ENCODE measurements around the gene KLHL11. TPM values are rescaled to one million over a fixed set of nuclear protein-coding genes. Genes with fewer than 3 reads are reported as not detected.
"Not testable (repeated sequence)": the region's sequence is repeated elsewhere in the genome, so short reads cannot be mapped to it uniquely, and the experiment has no call there.

Gene KLHL11
- total and polyA plus RNA-seq, 10 of the 15 experiments (the other 5 are each of a cell fraction or from before 2014, with no cell fraction given): 0.07 to 17.2 (median 10.1) TPM

- H3K4me3 ChIP-seq; SMC1A ChIA-PET (ENCODE audit: uncharacterized antibody, unreplicated experiment); FAIRE-seq; H3K27me3 ChIP-seq (replicated peaks in 1 of 2; ENCODE audit: control insufficient read depth in 2 of 2, insufficient read depth in 2 of 2, low read length in 1 of 2); H4K20me1 ChIP-seq (ENCODE audit: control insufficient read depth, insufficient read depth); CTCF ChIA-PET; DNase-seq (ENCODE audit: low read depth, low spot score); H3K9me3 ChIP-seq (replicated peaks; ENCODE audit: control insufficient read depth, insufficient read depth, low read length); RAD21 ChIA-PET (ENCODE audit: unreplicated experiment); POLR2A ChIA-PET; H3K9ac ChIP-seq (ENCODE audit: control insufficient read depth, insufficient read depth, low read length); H3K79me2 ChIP-seq (ENCODE audit: control insufficient read depth, insufficient read depth, low read length); ATAC-seq; H3K4me1 ChIP-seq (ENCODE audit: control insufficient read depth, insufficient read depth, low read length); in situ Hi-C loops (cut with MboI); H3K27ac ChIP-seq (ENCODE audit: control insufficient read depth, insufficient read depth); H2AFZ ChIP-seq (ENCODE audit: control insufficient read depth, low read depth, low read length); BruUV-seq (replicated peaks); H3K4me2 ChIP-seq (ENCODE audit: control insufficient read depth, insufficient read depth); H3K36me3 ChIP-seq (ENCODE audit: control insufficient read depth in 2 of 2, insufficient read depth in 2 of 2, low read length in 1 of 2); intact Hi-C loops (cut with micrococcal nuclease; ENCODE audit: unreplicated experiment): not testable (repeated sequence)
- 66% methylated on average over 6 of the region's 6 CpGs for WGBS (ENCODE audit: insufficient coverage, insufficient replicate concordance, low lambda C conversion rate, missing lambda C conversion rate)
Observed at GRCh38 chr17:41840781-41841180, 24.4 kb downstream of the KLHL11 start.

DNA sequence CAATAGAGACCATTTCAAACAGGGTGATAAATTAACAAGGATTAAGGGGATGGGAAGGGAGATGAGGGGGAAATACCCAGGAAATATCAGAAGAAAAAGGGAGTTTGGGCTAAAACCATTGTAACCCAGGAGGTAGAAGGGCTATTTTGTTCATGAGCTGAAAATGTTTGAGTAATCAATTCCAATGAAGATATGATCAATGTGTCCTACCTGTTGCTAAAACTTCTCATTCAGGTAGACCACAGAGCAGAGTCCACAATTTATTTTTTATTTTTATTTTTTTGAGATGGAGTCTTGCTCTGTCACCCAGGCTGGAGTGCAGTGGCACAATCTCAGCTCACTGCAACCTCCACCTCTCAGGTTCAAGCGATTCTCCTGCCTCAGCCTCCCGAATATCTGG lies 25.8 kb downstream of the KLHL11 start:
- 74% methylated on average over 2 of the region's 2 CpGs for WGBS (ENCODE audit: insufficient coverage, insufficient replicate concordance, low lambda C conversion rate, missing lambda C conversion rate)
- H3K36me3 ChIP-seq (ENCODE audit: control insufficient read depth in 2 of 2, insufficient read depth in 2 of 2, low read length in 1 of 2); BruUV-seq (replicated peaks); H4K20me1 ChIP-seq (ENCODE audit: control insufficient read depth, insufficient read depth); H3K4me3 ChIP-seq; H3K27ac ChIP-seq (ENCODE audit: control insufficient read depth, insufficient read depth); H3K4me1 ChIP-seq (ENCODE audit: control insufficient read depth, insufficient read depth, low read length); H3K79me2 ChIP-seq (ENCODE audit: control insufficient read depth, insufficient read depth, low read length); H2AFZ ChIP-seq (ENCODE audit: control insufficient read depth, low read depth, low read length); H3K27me3 ChIP-seq (replicated peaks in 1 of 2; ENCODE audit: control insufficient read depth in 2 of 2, insufficient read depth in 2 of 2, low read length in 1 of 2); intact Hi-C loops (cut with micrococcal nuclease; ENCODE audit: unreplicated experiment); RAD21 ChIA-PET (ENCODE audit: unreplicated experiment); ATAC-seq; DNase-seq (ENCODE audit: low read depth, low spot score); H3K9ac ChIP-seq (ENCODE audit: control insufficient read depth, insufficient read depth, low read length); H3K4me2 ChIP-seq (ENCODE audit: control insufficient read depth, insufficient read depth); FAIRE-seq; POLR2A ChIA-PET; SMC1A ChIA-PET (ENCODE audit: uncharacterized antibody, unreplicated experiment); in situ Hi-C loops (cut with MboI); H3K9me3 ChIP-seq (replicated peaks; ENCODE audit: control insufficient read depth, insufficient read depth, low read length): not testable (repeated sequence)
- CTCF ChIA-PET: interaction anchor here (0.7 kb wide), 1 partner anchor 687 kb away, joined by 3 read pairs; no protein-coding TSS in a partner anchor
